ENCODE data around the gene COTL1.

The COTL1 gene

GRCh38 chr16:84547546-84548061, 70.3 kb downstream of the COTL1 start:
- DNase-seq: no peak

DNA sequence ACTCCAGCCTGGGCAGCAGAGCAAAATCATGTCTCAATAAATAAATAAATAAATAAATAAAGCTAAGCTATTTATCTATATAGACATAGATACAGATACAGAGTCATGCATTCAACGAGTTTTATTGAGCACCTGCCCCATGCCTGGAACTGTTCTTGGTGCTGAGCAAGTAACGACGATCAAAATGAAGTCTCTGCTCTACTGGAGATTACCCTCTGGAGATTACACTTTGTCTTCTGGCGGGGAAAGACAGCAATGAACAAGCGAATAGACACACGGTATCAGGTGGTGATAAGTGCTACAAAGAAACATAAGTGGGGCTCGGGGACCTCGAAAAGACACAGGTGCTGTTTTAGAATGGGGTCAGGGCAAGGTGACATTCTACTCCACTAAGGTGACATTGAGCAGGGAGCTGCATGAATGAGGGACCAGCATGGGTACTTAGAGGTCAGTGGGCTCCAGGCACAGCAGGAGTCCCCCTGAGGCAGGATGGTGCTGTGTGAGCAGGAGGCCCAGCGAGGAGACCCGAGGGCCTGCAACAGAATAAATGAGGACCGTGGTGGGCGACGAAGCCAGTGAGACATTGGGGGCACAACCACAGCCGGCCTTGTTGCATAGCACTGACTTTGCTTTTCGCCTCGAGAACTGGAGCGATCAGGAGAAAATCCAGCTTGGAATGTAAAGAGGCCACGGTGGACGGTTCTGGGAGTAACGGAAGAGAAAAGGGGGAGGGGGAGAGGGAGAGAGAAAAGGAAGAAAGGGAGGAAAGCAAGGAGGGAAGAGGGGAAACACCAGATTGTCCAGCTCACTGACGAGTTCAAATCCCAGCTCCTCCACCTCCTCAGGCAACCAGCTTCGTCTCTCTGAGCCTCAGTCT, 71.0 kb downstream of the COTL1 start:
- DNase-seq: peak; percentile 65

DNA sequence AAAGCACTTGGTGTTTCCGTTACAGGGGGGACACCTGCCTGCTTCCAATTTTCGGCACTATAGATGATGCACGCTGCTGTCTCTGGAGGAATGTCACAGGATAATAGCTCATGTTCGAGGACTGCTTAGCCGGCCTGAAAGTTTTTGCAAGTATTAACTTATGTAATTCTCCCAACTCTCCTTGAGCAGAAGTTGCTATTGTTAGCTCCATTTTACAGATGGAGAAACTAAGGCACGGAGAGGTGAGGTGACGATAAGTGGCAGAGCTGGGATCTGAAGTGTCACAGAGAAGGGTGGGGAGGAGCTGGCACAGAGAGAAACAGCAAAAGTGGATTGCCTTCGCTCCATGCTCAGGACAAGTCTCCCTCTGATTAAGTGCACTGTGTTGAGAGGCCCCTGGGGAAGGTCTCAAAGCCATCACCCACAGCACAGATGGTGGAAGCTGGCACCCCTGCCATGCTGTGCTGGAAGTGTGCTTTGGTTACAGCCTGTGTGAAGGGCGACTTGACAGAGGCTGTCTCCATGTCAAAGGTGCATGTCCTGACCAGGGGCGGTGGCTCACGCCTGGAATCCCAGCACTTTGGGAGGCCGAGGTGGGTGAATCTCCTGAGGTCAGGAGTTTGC, 72.7 kb downstream of the COTL1 start:
- no peak for DNase-seq

- DNase-seq: no peak
Observed at GRCh38 chr16:84544031-84544773, 73.7 kb downstream of the COTL1 start.

DNA sequence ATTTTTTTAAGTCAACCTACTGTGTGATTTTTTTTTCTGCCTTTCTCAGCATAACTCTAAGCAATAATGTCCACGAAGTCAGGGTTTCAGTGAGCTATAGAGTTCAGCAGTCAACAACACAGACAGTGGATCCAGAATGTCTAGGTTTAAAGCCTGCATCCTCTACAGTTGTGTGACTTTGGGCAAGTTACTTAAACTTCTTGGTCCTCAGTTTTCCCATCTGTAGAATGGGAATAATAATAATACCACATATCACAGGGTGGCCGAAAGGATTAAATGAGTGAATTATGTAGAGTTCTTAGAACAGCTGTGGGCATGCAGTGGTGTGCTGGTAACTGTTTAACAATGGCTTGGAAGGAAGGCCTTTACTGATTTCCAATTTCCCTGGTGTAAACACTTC, 74.6 kb downstream of the COTL1 start:
- no peak for DNase-seq

DNA sequence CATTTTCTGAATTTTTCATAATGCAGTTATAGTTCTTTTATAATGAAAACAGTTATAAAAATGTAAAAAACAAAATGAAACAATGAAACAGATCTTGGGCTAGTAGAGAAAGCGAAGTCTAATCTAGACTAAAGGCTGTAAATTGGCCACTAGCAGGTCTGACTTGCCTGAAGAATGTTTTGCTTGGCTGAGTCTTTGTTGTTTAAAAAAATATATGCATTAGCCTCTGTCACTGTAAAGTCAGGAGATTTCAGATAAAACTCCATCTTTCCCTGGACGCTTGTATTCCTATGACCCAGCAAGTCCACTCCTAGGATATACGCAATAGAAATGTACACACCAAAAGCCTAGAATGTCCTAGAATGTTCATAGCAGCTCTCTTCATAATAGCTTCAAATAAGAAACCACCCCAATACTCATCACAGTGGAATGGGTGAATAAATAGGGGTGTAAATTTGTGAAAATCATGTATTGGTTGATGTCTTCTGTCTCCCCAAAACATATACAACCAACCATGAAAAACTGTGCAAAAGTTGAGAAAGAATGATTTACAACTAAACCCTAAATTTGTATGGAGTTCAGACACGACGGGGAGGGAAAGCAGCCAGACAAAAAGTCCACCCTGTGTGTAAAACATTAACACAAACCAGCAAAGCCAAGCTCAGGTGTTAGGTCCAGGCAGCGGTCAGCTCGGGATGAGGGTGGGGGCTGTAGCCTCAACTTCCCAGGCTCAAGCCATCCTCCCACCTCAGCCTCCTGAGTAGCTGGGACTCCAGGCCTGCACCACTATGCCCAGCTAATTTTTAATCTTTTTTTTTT, 75.7 kb downstream of the COTL1 start:
- no peak for DNase-seq

DNA sequence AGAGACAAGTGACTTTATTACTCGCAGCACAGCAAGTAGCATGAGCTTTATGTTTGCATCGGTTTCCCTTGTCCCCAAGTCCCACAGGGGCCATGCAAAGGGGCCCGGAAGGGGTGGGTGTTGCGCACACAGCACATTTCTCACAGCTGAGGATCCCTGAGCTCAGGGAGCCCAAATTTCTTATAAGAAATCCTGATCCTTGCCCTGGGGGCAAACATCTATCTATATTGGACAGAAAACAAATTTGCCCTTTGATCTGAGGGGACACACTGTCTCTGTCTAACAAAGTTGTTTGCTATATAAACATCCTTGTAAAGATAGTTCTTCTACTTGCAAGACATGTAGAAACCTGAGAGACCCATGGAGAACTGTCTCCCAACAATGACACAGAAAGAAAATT, 77.7 kb downstream of the COTL1 start:
- DNase-seq: no peak

- no peak for DNase-seq
Observed at GRCh38 chr16:84538222-84538840, 79.5 kb downstream of the COTL1 start.

DNA sequence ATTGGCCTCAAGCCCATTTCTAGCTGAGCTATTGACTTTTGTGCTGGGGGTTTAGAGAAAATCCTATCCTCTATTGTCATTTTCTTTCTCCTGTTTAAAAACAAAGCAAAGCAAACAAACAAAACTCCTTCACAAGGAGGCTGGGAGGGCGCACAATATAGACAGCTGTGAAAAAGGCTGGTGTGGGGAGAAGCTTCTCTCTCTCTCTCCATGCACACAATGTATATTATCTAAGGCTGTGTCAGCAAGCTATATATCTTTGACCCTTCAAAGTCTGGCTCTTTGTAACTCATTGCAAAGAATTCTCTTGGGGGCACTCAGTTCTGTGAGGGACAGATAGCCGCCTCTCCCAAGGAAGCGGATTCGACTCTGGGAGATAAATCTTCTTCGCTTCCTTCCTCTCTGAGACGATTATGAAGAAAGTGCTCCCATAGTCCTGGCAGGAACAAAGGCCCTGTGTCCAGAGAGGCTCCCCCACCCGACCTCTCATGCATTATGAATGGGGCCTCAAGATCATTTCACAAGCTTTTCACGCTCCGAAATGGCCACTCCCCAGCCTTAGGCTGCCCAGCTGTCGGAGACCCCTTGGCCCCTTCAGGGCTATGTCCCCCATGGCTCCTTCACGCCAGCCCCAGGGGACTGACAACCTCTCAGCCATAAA, 80.3 kb downstream of the COTL1 start:
- peak; percentile 79 for DNase-seq

DNA sequence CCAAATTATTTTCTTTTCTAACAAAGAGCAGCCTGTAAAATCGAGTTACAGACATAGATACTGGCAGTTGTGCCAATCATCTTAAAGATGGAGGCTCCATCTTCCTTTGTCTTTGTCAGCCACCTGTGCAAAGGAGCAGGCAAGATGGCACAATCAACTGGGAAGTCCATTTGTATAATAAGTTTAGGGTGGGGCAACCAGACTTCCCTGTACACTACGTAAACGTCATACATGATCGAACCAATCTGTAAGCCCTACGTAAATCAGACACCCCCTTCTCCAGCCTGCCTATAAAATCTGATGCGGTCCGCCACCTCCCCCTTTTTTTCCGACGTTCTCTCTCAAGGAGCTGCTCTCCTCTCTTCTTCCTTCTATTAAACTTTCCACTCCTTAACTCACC, 82.0 kb downstream of the COTL1 start:
- no peak for DNase-seq

- peak; percentile 64 for DNase-seq
Observed at GRCh38 chr16:84535408-84535807, 82.5 kb downstream of the COTL1 start.

- no peak for DNase-seq
Observed at GRCh38 chr16:84534815-84535214, 83.1 kb downstream of the COTL1 start.

GRCh38 chr16:84532855-84533486, 84.9 kb downstream of the COTL1 start:
- no peak for DNase-seq

- DNase-seq: peak; percentile 82
Observed at GRCh38 chr16:84532291-84532724, 85.6 kb downstream of the COTL1 start.

GRCh38 chr16:84531671-84532111, 86.2 kb downstream of the COTL1 start:
- DNase-seq: peak; percentile 56

- no peak for DNase-seq
Observed at GRCh38 chr16:84530590-84530989, 87.3 kb downstream of the COTL1 start.

DNA sequence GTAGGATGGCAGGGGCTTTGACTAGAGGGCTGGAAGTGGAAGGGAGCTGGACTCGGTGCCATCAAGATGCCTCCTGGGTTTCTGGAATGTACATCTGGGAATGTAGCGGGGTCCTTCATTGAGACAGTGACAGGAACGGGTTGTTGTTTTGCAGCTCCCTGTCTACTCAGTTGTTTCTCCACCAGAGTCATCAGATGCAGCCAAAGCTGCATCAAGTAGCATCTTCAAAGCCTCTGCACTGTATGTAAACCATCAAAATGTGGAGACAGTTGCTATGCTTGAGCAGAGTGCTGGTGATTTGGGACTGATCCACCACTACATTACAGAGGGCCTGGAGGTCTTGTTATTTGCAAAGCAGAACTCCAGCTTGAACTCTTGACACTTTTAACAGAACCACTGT, 88.3 kb downstream of the COTL1 start:
- no peak for DNase-seq

- peak; percentile 58 for DNase-seq
Observed at GRCh38 chr16:84528322-84528721, 89.6 kb downstream of the COTL1 start.

DNA sequence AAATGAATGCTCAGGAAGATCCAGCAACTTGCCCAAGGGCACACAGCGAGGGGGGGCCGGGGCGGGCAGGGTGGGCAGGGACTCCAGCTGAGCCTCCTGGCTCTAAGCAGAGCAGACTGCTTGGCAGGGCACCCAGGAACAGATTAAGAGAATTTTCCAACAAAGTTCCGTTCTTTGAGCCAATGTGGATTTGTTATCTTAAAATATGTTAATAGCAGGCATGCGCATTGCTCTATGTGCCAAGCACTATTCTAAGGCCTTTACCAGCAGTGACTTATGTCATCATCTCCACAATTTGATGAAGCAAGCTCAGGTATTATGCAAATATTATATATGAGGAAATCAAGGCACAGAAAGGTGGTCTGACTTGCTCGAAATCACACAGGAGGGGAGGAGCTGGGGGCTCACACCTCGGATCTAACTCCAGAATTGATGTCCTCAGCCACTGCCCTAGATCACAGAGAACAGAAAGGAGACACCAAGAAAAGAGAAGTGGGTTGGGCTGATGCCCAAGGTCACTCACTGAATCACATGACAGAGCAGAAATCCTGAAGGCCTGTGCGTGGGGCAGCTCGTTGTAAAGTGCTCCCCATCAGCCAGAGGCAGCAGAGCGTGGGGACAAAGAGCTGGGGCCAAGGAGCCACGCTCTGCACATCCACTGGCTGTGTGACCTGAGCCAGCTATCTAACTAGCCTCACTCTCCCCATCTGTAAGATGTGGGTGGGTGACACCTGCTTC, 90.2 kb downstream of the COTL1 start:
- no peak for DNase-seq
